HG02759 (cell line): ENCODE results near the gene PPP1CC.
A peak's percentile ranks its signal among the peaks of the same experiment; 100 is the strongest.
"Not testable (repeated sequence)": the region's sequence is repeated elsewhere in the genome, so short reads cannot be mapped to it uniquely, and the experiment has no call there.

Source experiments
- ATAC-seq: cut with Tn5 transposase; IDR thresholded peaks from one replicate; pipeline ENCODE4 v1.9.1; 2021; ENCODE audit warnings: mild to moderate bottlenecking, moderate library complexity; ENCODE audit not compliant: unreplicated experiment

The PPP1CC gene

DNA sequence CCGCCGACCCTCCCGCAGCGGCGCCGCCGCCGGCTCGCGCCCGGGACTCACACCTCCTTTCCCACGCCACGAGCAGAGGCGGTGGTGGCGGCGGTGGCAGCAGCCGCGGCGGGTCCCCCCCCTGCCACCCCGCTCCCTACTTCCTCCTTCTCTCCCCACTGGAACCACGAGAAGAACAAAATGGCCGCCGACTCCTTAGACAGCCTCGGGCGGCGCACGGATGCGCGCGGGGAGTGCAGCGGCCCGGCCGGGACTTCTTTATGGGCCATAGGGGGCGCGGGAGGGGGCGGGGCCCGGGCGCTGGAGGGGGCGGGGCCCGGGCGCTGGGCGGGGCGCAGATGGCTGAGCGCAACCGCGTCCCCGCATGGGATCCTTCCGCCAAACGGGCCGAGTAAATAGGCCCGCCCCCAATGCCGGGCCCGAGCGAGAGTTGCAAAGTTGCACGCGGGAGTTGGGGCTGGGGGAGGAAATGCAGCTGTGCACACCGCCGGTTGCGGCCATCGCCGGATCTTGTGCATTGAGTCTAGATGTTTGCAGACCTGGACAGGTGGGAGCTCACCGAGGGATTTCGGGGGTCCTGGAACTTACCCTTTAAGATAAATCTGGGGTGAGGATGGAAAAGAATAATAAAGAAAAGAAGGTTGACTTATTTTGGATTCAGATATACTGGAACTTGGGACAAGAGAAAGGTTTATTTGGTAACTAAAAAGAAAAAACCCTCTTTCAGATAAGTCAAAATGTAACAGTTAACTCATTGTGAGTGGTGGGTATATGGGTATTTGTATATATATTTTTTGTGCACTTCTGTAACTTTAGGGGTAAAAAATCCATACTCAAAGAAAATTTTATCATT, at the start of gene PPP1CC:
Gene PPP1CC, minus strand, starts transcription at position 174 of the 853 bp plus-strand sequence. CDS start 184 bp downstream, outside the sequence.
- ATAC-seq: peak; percentile 83

DNA sequence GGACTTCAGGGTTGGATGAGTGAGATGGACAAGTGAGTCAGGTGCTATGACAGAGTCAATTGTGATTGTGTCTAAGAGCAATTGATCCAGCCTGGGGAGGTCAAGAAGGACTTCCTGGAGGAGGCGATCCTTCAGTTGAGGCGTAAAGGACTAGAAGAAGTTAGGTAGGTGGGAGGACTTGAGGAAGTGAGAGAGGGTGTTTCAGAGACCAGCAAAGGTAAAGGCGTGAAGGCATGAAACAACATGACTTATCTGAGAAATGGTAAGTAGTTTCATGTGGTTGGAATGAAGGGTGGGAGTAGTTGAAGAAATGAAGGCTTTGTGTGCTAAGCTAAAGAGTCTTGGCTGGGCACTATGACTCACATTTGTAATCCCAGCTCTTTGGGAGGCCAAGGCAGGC, 48.9 kb upstream of the PPP1CC start:
- no peak for ATAC-seq

DNA sequence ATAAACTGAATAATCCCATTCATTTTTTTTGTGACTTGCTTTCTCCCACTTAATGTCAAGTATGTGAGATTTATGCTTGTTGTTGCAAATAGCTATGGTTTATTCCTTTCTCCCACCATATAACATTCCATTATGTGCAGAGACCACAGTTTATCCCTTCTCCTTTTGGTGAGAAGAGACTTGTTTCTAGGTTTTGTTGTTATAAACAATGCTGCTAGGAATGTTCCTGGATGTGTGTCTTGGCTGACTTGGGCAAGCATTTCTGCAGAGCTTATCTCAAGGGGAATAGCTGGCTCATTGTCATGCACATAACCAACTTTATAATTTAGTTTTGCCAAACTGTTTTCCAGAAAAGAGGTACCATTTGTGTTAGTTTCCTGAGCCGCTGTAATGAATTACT, 47.6 kb upstream of the PPP1CC start:
- ATAC-seq: no peak

DNA sequence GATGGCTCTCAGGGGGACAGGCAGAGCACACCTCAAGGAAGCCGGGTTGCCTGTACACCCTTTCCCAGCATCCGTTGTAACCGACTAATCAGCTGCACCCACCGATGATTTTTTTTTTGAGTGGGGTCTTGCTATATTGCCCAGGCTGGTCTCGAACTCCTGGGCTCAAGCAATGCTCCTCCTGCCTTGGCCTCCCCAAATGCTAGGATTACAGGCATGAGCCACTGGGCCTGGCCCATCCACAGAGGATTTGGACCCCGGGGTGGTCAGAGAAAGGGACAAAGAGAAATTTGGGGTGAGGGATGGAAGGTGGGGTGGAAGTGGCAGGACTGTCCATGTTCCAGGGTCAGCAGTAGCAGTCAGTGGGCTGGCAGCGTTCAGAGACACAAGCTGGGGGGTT, 43.3 kb upstream of the PPP1CC start:
- ATAC-seq: no peak

DNA sequence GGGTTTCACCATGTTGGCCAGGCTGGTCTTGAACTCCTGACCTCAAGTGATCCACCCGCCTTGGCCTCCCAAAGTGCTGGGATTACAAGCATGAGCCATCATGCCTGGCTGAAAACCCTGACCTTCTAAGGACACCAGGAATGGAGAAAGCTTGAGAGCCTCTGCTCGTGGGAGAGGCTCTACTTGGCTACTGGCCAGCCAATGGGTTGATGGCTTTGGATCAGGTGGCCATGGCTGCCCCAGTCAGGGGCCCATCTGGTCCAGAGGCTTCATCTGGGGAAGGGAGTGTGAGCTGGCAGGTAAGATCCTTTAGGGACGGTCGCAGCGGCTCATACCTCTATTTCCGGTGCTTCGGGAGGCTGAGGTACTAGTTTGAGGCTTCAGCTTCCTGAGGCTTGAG, 42.5 kb upstream of the PPP1CC start:
- ATAC-seq: no peak

DNA sequence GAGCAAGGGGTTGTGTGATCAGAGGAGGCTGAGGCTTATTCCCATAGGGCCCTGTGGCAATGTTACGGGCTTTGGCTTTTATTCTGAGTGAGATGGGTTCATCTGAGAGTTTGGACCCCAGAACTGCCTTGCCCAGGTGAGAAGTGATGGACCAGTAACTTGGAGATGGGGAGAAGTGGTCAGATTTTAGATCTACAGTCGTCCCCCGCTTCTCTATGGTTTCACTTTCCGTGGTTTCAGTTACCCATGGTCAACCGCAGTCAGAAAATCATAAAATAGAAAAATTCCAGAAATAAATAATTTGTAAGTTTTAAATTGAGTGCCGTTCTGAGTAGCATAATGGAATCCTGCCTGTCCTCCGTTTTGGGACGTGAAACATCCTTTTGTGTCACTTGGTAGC, 40.2 kb upstream of the PPP1CC start:
- ATAC-seq: no peak

DNA sequence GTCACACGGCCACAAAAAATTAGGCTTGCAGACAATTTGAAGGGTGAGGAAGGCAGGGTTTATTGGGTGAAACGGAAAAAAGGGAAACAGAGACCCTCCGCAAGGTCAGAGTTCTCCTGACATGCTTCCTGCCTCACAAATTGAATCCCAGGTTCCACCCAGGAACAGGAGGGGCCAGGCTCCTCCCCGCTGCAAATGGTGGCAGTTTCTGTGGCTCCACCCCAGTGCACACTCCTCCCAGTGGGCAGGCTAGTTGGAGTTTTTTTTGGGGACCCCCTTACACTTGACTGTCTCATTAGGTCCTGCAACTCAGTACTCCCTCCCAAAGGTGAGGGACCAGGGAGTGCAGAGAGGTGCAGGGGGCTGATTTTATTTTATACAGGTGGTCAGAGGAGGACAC, 39.4 kb upstream of the PPP1CC start:
- ATAC-seq: no peak

DNA sequence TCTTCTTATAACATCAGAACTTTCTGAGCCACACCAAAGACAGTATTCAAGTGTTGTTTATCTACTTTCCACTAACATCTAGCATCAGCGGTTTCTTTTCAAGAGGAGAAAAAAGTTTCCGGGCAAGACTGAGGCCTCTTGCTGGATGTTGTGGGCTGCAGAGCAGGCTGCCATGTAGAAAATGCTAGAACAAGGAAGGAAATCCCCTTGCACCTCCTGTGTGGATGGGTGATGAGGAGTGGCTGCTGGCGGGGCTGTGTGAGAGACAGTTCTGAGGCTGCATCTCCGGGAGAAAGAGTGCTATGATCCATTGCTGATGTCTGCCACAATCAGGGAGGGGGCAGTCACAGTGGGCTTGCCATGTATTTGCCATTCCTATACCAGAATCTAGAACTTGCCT, 37.8 kb upstream of the PPP1CC start:
- no peak for ATAC-seq

DNA sequence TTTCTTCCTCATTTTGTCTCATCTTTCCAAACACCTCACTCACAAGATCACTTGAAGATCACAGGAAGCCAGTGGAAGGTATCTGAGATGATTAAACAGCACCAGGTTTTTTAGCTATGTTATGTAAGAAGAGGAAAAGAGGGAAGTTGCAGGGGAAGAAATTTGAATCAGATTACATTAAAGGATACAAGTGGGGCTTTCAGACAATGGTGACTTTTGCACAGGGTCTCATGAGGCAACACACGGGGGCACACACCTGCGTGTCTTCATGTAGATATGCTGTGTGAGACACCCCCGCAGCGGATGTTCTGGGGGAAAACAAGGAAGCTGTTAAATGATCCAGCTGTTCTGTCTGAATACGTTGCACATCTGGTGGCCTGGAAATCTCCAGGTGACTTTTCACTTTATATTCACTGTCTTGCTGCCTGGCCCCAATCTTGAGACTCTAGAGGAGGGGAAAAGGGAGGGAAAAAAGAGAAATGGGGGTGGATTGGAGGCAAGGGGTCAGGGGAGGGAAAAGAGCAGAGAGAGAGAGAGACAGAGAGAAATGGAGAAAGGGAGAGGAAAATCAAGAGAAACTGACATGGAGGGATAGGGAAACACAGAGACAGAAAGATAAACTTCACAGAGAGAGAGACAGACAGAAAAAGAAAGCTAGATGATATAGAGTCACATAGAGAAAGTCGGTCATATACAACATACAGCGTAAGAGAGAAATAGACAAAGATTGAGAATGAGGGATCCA, 36.3 kb upstream of the PPP1CC start:
- ATAC-seq: no peak

DNA sequence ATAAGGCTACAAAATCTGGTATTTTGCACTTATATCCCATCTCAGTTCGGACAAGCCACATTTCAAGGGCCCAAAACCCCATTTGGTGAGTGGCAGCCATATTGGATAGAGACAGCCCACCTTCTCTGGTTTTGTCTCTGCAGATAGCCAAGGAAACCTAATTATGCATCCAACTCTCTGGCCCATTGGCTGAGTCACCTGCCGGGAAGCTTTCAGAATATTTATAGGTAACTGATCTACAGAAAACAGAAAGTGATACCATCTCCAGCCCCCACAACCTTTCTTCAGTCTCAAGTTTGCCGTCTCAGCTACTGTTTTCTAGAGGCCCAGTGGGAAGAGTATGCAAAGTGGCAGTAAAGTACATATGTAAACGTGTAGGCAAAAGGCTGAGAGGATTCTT, 33.7 kb upstream of the PPP1CC start:
- ATAC-seq: peak; percentile 97

DNA sequence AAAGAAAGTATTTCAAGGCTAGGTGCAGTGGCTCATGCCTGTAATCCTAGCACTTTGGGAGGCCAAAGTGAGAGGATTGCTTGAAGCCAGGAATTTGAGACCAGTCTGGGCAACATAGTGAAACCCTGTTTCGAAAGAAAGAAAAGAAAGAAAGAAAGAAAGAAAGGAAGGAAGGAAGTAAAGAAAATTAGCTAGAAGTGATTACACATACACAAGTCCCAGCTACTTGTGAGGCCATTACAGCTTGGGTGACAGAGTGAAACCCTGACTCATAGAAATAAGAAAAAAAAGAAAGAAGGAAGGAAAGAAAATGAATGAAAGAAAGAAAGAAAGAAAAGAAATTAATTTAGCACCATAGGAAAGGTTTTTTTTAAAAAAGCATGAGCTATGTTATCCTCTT, 33.3 kb upstream of the PPP1CC start:
- no peak for ATAC-seq

DNA sequence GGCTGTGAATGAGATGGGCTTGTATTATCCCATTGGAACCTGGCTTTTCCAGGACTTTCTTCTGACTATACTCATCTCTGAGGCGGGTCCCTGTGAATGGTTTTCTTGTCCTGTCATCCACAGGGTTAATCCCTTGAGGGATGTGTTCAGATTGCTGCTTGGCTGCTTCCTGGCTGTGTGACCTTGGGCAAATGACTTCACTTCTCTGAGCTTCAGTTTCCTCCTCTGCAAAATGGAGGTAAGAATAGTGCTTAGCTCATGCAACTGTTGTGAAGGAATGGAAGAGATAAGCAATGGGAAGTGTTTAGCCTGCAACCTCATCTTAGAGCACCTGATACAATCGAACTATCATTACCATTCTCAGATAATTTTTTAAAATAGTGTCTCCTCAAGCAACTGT, 32.1 kb upstream of the PPP1CC start:
- no peak for ATAC-seq

DNA sequence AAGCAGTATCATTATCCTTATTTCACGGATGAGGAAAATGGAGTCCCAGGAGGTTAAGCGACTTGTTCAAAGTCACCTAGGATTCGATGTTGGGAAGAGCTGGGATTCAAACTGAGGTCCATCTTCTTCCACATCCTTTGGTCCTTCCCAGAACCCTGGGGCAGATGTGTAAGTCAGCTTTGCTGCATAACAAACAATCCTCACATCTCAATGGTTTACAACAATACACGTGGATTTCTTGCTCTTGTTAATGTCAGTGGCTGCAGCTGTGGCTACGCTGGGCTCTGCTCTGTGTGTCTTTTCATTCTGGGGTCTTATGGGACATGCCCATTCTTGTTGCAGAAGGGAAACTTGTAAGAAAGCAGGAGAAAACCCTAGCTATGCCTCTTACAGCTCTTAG, 26.3 kb upstream of the PPP1CC start:
- no peak for ATAC-seq

DNA sequence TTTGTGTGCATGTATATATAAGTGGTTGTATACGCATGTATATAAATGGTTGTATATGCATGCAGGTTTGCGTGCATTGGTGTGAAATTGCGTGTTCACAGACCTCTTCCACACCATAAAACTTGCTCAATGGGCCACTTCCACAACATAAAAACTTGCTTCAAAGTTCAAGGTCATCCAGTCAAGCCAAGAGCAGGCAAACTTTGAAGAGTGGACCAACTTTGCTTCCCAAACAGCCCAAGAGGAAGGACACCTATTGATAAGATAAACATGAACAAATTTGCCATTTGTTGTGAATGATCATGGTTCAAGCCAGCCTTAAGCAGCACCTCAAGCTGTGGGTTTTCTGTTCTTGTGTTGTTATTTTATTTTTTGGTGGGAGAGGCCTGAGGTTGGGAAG, 25.2 kb upstream of the PPP1CC start:
- no peak for ATAC-seq

DNA sequence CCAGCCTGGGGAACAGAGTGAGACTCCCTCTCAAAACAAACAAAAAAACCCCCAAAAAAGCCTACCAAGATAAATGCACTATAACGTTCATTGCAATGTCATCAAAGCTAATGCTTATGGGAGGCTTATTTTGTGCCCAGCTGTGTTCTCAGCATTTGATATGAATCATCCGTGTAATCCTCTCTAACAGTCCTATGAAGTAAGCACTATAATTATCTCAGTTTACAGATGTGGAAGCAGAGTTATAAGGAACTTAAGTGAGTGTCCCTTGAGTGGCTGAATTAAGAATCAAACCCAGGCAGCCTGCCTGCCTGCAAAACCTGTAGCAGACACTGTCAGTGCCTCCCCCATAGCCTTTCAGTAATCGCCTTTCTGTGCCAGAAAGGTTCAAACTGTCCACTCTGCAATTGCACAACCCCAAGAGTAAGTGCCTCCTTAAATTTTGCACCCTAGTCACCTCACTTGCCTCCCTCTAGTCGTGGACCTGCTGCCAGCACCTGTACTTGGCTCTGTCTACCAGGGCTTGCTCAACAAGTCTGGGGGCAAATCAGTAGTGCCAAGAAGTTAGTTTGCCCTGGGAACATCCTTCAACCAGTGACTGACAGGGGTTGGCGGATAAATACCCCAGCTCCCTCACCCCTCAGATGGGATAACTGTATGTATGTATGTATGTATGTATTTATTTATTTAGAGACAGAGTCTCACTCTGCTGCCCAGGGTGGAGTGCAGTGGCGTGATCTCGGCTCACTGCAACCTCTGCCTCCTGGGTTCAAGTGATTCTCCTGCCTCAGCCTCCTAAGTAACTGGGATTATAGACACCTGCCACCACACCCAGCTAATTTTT, 23.8 kb upstream of the PPP1CC start:
- no peak for ATAC-seq

DNA sequence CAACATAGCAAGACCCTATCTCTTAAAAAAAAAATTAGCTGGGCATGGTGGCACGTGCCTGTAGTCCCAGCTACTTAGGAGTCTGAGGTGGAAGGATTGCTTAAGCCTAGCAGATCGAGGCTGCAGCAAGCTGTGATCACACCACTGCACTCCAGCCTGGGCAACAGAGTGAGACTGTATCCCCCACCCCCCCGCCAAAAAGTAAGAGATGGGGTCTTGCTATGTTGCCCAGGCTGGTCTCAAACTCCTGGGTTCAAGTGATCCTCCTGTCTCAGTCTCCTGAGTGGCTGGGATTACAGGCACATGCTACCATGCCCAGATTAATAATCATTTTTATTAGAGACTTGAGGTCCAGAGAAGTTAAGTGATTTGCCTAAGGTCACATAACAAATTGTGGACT, 22.9 kb upstream of the PPP1CC start:
- not testable (repeated sequence) for ATAC-seq

DNA sequence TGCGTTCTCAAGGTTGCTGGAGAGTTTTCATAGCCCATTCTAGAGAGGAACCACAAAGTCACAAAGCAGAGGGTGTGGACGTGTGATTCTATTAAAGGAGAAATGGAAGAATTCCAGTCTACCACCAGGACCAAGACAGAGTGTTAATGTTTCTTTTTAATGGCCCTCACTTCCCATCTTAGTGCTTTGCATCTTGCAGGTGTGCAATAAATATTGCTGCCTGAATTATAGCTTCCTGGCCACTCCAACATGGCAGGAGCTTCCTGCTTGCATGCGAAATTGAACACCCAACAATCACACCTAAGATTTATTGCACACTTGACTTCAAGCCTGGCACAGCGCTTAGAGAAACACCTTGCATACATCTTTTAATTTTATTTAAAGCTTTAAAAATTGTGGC, 22.4 kb upstream of the PPP1CC start:
- ATAC-seq: no peak

DNA sequence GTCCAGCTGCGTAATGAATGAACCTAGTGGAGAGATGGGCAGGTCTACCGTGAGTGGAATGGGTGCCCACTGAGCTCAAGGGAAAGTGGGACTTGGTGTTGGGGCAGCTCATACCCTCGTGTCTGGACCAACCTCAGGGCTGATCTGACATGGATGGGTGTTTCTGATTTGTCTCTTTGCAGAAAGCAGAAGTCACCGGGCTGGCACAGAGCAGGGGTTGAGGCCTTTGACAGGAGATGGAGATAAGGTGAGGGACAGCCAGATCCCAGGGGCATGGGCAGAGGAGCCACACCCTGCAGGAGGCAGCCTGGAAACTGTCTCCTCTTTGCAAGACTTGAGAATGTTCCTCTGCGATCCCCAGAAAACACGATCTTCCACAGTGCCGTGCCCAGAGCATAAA, 20.9 kb upstream of the PPP1CC start:
- ATAC-seq: no peak

DNA sequence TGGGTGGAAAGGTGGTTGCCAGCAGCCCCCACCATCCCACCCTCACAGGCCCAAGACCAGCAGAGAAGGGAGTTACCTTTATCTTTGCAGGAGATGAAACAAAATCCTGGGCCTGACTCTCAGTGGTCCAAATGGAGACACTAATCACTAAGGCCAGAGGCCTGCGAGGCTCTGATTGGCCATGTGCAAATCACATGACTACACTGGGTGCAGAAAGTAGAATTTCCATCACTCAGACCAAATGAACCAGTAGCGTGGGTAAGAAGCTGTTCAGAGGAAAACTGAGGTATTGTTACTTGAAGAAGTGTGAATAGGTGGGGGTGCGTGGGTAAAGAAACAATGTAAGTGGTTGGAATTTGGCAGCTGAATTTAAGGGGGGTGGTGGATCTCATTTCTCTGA, 20.2 kb upstream of the PPP1CC start:
- no peak for ATAC-seq

DNA sequence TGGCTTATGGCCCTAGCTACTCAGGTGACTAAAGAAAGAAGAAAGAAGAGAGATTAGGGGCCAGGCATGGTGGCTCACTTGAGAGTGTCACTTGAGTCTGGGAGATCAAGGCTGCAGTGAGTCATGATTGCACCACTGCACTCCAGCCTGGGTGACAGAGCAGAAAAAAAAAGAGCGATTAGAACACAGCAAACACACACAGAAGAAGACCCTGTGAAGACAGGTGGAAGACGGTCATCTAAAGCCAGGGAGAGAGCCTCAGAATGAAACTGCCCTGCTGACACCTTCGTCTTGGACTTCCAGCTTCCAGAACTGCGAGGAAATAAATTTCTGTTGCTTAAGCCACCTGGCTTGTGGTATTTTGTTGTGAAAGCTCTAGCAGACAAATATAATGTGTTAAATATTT, 17.5 kb upstream of the PPP1CC start:
- ATAC-seq: no peak

DNA sequence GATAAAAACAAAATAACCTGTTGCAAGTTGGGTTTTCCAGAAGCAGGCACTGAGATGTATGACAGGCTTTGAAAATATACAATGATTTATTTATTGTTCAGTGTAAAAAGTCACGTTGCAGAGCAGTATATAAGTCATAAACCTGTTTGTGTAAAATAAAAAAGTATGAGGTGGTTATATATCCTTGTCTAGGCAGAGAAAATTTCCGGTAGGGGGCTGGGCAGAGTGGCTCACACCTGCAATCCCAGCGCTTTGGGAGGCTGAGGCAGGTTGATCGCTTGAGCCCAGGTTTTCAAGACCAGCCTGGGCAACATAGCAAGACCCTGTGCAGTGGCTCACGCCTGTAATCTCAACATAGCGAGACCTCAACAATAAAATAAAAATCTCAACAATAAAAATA, 16.2 kb upstream of the PPP1CC start:
- ATAC-seq: no peak
